ENCODE data around the gene GFRA1.

DNA sequence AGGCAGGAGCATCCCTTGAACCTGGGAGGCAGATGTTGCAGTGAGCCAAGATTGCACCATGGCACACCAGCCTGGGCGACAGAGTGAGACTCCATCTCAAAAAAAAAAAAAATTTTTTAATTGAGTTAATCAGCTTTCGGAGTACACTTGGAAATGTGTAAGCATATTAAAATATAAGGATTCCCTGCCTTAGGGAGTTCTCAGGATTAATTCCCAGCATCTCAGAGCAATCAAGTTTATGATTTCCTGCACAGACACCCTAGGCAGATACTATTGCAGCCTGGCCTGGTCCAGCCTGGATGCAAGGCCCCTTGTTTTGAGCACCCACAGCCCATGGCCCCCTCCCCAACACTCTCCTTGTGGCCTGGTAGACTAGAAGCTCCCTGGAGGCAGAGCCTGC lies 39.8 kb downstream of the GFRA1 start:
- TF ChIP-seq, protein P1, sequence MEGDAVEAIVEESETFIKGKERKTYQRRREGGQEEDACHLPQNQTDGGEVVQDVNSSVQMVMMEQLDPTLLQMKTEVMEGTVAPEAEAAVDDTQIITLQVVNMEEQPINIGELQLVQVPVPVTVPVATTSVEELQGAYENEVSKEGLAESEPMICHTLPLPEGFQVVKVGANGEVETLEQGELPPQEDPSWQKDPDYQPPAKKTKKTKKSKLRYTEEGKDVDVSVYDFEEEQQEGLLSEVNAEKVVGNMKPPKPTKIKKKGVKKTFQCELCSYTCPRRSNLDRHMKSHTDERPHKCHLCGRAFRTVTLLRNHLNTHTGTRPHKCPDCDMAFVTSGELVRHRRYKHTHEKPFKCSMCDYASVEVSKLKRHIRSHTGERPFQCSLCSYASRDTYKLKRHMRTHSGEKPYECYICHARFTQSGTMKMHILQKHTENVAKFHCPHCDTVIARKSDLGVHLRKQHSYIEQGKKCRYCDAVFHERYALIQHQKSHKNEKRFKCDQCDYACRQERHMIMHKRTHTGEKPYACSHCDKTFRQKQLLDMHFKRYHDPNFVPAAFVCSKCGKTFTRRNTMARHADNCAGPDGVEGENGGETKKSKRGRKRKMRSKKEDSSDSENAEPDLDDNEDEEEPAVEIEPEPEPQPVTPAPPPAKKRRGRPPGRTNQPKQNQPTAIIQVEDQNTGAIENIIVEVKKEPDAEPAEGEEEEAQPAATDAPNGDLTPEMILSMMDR (IDR thresholded peaks at IDR 0.05) = no peak
- TF ChIP-seq POLR2A (IDR thresholded peaks at IDR 0.05) = no peak
